GM06990 (cell line): Measurements from ENCODE around the gene GNAL.

ENCODE experiments used
- DNase-seq: peaks from one replicate; pipeline ENCODE4 v3.0.0-alpha.2; 2011; ENCODE audit not compliant: insufficient read length; ENCODE audit errors: extremely low read depth
- H3K27me3 ChIP-seq: replicated peaks from 2 replicates; pipeline ENCODE4 v1.6.0; 2011; ENCODE audit warnings: low read length; ENCODE audit not compliant: control insufficient read depth, insufficient read depth
- H3K36me3 ChIP-seq: 2 replicates; pipeline ENCODE4 v1.5.1; 2011; ENCODE audit warnings: low read length; ENCODE audit not compliant: control insufficient read depth, insufficient read depth
- H3K4me3 ChIP-seq: replicated peaks from 2 replicates; pipeline ENCODE4 v1.5.1; 2011; ENCODE audit warnings: low read depth, mild to moderate bottlenecking, control low read depth, low read length
- TF ChIP-seq, protein P1 (sequence below): IDR thresholded peaks from 2 replicates; pipeline ENCODE4 v1.5.1; 2011; ENCODE audit warnings: low read length, control low read depth, mild to moderate bottlenecking, inconsistent platforms; ENCODE audit not compliant: insufficient read depth, poor library complexity, severe bottlenecking

The GNAL gene

DNA sequence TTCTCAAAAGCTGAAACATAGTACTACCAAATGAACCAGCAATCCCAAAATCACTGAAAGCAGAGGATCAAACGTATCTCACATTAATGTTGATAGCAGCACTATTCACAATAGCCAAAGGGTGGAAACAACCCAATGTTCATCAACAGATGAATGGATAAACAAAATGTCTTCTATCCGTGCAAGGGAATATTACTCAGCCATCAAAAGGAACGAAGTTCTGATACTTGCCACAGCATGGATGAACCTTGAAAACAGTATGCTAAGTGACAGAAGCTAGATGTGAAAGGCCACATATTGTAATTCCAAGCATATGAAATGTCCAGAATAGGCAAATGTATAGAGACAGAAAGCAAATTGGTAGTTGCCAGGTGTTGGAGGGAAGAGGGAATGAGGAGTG, 105.1 kb downstream of the GNAL start:
- no peaks in the 10 kb centered on the region for H3K27me3 ChIP-seq
- DNase-seq = no peak
- TF ChIP-seq, protein P1, sequence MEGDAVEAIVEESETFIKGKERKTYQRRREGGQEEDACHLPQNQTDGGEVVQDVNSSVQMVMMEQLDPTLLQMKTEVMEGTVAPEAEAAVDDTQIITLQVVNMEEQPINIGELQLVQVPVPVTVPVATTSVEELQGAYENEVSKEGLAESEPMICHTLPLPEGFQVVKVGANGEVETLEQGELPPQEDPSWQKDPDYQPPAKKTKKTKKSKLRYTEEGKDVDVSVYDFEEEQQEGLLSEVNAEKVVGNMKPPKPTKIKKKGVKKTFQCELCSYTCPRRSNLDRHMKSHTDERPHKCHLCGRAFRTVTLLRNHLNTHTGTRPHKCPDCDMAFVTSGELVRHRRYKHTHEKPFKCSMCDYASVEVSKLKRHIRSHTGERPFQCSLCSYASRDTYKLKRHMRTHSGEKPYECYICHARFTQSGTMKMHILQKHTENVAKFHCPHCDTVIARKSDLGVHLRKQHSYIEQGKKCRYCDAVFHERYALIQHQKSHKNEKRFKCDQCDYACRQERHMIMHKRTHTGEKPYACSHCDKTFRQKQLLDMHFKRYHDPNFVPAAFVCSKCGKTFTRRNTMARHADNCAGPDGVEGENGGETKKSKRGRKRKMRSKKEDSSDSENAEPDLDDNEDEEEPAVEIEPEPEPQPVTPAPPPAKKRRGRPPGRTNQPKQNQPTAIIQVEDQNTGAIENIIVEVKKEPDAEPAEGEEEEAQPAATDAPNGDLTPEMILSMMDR = no peak
- no peaks in the 10 kb centered on the region for H3K36me3 ChIP-seq
- no peak overlapping the region for H3K4me3 ChIP-seq

DNA sequence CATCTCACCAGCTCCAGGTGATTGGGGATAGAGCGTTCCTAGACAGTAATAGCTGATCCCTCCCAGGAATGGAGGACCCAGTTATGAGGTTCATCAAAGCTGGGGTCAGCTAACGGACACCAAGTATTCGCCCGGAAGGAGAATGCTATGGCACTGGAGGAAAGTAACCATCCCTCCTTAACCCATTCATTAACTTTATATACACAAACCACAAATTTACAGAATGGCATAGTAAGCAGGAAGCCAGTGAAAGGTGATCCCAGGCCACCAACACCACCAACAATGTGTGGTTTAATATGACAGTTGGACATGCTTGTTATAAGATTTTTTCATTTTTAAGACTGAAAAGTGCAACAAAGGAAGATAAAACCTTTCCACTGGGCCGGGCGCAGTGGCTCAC, 106.9 kb downstream of the GNAL start:
- no peaks in the 10 kb centered on the region for H3K36me3 ChIP-seq
- DNase-seq = no peak
- no peak overlapping the region for H3K4me3 ChIP-seq
- TF ChIP-seq, protein P1 = no peak
- no peaks in the 10 kb centered on the region for H3K27me3 ChIP-seq

DNA sequence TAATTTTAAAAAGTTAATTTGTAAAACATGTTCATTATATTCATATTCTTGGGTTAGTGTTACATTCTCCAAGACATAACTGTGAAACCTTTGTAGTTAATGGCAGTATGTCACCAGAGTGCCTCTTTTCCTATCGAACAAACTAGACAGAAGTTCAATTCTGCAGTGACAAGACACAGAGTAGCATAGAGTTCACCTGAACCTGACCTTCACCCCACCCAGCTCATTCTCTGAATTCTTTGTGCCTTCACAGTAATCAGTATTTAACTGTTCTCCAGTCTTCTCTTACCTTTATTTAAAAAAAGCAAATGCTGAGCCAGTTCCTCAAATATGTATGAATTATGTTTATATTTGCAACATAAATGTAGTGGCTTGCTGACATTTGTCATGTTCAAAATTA, 109.2 kb downstream of the GNAL start:
- DNase-seq = no peak
- Histone ChIP-seq H3K36me3 (no peaks in the 10 kb centered on the region), H3K4me3 (no peak overlapping the region), H3K27me3 (no peaks in the 10 kb centered on the region)
- TF ChIP-seq, protein P1 = no peak

DNA sequence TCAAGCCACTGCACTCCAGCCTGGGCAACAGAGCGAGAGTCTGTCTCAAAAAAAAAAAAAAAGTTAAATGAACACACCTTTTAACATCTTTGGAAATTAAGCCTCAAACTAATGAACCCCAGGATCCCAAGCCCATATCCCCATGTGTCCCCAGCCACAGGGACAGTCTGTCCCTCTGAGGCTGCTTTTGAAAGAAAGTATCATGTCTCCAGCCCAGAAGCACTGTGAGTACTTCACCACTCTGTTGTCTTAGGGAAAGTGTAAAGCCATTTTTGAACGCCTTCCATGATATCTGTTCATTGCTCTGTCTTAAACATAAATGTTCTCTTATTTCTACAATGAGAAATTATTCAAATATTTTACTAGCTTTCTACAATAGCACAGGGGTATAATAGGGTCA, 110.0 kb downstream of the GNAL start:
- Histone ChIP-seq H3K36me3 (no peaks in the 10 kb centered on the region), H3K4me3 (no peak overlapping the region), H3K27me3 (no peaks in the 10 kb centered on the region)
- TF ChIP-seq, protein P1 = no peak
- DNase-seq = no peak

DNA sequence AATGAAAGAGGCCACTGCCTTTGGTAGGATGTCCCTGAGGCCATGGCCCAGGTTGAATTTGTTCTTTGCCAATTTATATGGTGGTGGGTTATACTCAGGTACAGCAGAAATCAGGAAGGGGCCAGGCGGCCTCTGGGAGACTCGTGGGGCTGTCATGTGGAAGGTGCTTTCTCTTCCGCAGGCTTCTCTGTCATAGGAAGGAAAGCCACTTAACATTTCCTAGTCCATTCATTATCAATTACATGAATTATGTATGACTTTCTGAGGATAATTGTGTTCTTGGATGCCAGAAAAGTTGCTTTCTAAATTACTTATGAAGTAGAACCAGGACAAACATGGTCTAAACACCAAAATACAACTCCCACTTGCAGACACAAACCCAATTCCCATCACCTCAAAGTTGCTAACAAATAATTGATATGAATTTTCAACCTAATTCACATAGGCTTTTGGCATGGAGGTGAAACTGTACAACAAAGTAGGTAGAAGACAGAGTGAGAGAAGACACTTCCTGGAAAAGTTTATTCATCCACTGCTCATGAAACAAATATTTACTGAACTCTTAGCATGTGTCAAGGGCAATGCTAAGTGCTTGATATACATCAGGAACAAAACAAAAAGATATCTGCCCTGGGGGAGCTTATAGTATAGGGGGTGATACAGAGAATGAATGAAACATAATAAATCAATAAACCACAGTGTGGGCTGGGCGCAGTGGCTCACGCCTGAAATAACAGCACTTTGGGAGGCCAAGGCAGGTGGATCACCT, 111.7 kb downstream of the GNAL start:
- TF ChIP-seq, protein P1 = no peak
- Histone ChIP-seq H3K4me3 (no peak overlapping the region), H3K27me3 (no peaks in the 10 kb centered on the region), H3K36me3 (no peaks in the 10 kb centered on the region)
- no peak for DNase-seq

DNA sequence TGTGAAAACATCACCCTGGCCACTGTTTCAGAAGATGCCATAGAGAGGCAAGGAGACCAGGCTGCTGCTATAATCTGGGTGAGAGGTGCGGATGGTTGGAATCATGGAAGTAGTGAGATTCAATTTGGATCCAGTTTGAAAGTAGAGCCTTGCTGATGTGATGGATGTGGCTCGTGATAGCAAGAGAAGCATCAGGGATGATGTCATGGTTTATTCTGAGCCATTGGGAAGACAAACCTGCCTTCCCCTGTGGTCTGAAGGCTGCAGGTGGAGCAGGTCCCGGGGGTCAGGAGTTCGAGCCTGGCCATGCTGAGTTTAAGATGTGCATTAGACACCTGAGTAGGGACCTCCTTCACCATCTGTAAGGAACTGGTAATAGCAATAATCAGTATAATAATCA, 112.5 kb downstream of the GNAL start:
- Histone ChIP-seq H3K4me3 (no peak overlapping the region), H3K27me3 (no peaks in the 10 kb centered on the region), H3K36me3 (no peaks in the 10 kb centered on the region)
- TF ChIP-seq, protein P1 = no peak
- no peak for DNase-seq
